IMR-90 (cell line): ENCODE results near the gene ZNF121. TPM values are rescaled to one million over a fixed set of nuclear protein-coding genes. Genes with fewer than 3 reads are reported as not detected.

Experiments used
- ATAC-seq: fragments of 200-7000 bp; cut with Tn5 transposase; 2 replicates; pipeline ENCODE4 v1.9.1; 2020; ENCODE audit warnings: low read depth, mild to moderate bottlenecking, moderate library complexity
- Bru-seq: library from RNA; stranded (reverse); fragments of 400-500 nt; gene quantifications from one replicate; lab custom pipeline; 2021; lab: Mats Ljungman, UMichigan
- BruChase-seq, 2 experiments: library from RNA; stranded (reverse); fragments of 400-500 nt; gene quantifications; one replicate each; lab custom pipeline; 2021; lab: Mats Ljungman, UMichigan
- BruUV-seq: library from RNA; stranded (reverse); fragments of 400-500 nt; replicated peaks from 2 replicates; lab custom pipeline; 2021; lab: Mats Ljungman, UMichigan
- CTCF ChIA-PET: fragments of 300-600 bp; formaldehyde crosslinking; extraction: SDS; loops from one replicate; lab custom pipeline; 2021; ENCODE audit warnings: antibody characterized with exemption; lab: Yijun Ruan, JAX
- POLR2A ChIA-PET: fragments of 300-600 bp; sonication (Branson Sonifier 250); formaldehyde crosslinking; loops from one replicate; lab custom pipeline; 2022; ENCODE audit warnings: antibody characterized with exemption; ENCODE audit not compliant: unreplicated experiment; lab: Charles Lee
- DNase-seq: peaks from one replicate; pipeline ENCODE4 v3.0.0; 2013
- H2AFZ ChIP-seq: replicated peaks from 2 replicates; pipeline ENCODE3; 2013; ENCODE audit warnings: low read length, mild to moderate bottlenecking; ENCODE audit not compliant: poor library complexity
- H2AK5ac ChIP-seq: 2 replicates; pipeline ENCODE4 v1.6.1; 2013; ENCODE audit warnings: low read depth, low read length, inconsistent platforms
- H2AK9ac ChIP-seq: replicated peaks from 2 replicates; pipeline ENCODE3; 2013; ENCODE audit warnings: mild to moderate bottlenecking, low read depth, low read length, moderate library complexity; ENCODE audit not compliant: poor library complexity
- H2BK120ac ChIP-seq: 2 replicates; pipeline ENCODE4 v1.6.1; 2013; ENCODE audit warnings: low read depth, low read length, inconsistent platforms
- H2BK15ac ChIP-seq: 3 replicates; pipeline ENCODE4 v1.6.1; 2013; ENCODE audit warnings: low read depth, low read length, inconsistent platforms
- H2BK20ac ChIP-seq: 2 replicates; pipeline ENCODE4 v1.6.1; 2013; ENCODE audit warnings: low read depth, mild to moderate bottlenecking, inconsistent platforms, low read length, moderate library complexity
- H2BK5ac ChIP-seq: 2 replicates; pipeline ENCODE4 v1.6.1; 2013; ENCODE audit warnings: mild to moderate bottlenecking, low read depth, low read length, inconsistent platforms; ENCODE audit not compliant: poor library complexity, severe bottlenecking
- H3K14ac ChIP-seq: replicated peaks from 2 replicates; pipeline ENCODE4 v1.6.1; 2013; ENCODE audit warnings: low read depth, low read length, inconsistent platforms
- H3K18ac ChIP-seq: 2 replicates; pipeline ENCODE4 v1.6.1; 2013; ENCODE audit warnings: low read depth, low read length, control low read depth
- H3K23ac ChIP-seq: 2 replicates; pipeline ENCODE4 v1.6.1; 2013; ENCODE audit warnings: low read depth, low read length, inconsistent platforms
- H3K27ac ChIP-seq: 2 replicates; pipeline ENCODE4 v1.5.1; 2013; ENCODE audit warnings: mild to moderate bottlenecking, control low read depth, low read length; ENCODE audit not compliant: insufficient read depth
- H3K27me3 ChIP-seq: 2 replicates; pipeline ENCODE4 v1.6.1; 2013; ENCODE audit warnings: low read length; ENCODE audit not compliant: control insufficient read depth, insufficient read depth
- H3K36me3 ChIP-seq: 2 replicates; pipeline ENCODE4 v1.6.1; 2013; ENCODE audit warnings: low read length, mixed read lengths; ENCODE audit not compliant: control insufficient read depth, insufficient read depth
- H3K4ac ChIP-seq: 2 replicates; pipeline ENCODE4 v1.6.1; 2013; ENCODE audit warnings: low read depth, low read length, inconsistent platforms
- H3K4me1 ChIP-seq: 2 replicates; pipeline ENCODE4 v1.6.1; 2013; ENCODE audit warnings: low read length, mixed read lengths; ENCODE audit not compliant: control insufficient read depth, insufficient read depth
- H3K4me2 ChIP-seq: 2 replicates; pipeline ENCODE4 v1.6.1; 2013; ENCODE audit warnings: low read depth, mild to moderate bottlenecking, control low read depth, low read length, moderate library complexity
- H3K4me3 ChIP-seq: 2 replicates; pipeline ENCODE4 v1.5.1; 2013; ENCODE audit warnings: low read depth, mild to moderate bottlenecking, control low read depth, low read length, moderate library complexity; ENCODE audit not compliant: insufficient read depth
- H3K56ac ChIP-seq: 2 replicates; pipeline ENCODE4 v1.6.1; 2013; ENCODE audit warnings: low read length, inconsistent platforms; ENCODE audit not compliant: insufficient read depth; ENCODE audit errors: extremely low read depth
- H3K79me1 ChIP-seq, 2 experiments: 2 replicates each; pipeline ENCODE4 v1.6.1; 2013; ENCODE audit warnings: low read length in 2 of 2, inconsistent platforms in 1 of 2, low read depth in 1 of 2
- H3K9ac ChIP-seq: 2 replicates; pipeline ENCODE4 v1.6.1; 2013; ENCODE audit warnings: low read depth, low read length, control low read depth
- H3K9me1 ChIP-seq: 2 replicates; pipeline ENCODE4 v1.6.1; 2013; ENCODE audit warnings: low read length, inconsistent platforms; ENCODE audit not compliant: insufficient read depth
- H3K9me3 ChIP-seq: 2 replicates; pipeline ENCODE4 v1.6.1; 2013; ENCODE audit warnings: low read length; ENCODE audit not compliant: control insufficient read depth, insufficient read depth
- H4K20me1 ChIP-seq: 2 replicates; pipeline ENCODE4 v1.6.1; 2013; ENCODE audit warnings: low read length, inconsistent platforms; ENCODE audit not compliant: insufficient read depth
- H4K5ac ChIP-seq: 2 replicates; pipeline ENCODE4 v1.6.1; 2013; ENCODE audit warnings: mild to moderate bottlenecking, low read depth, low read length, control low read depth
- H4K8ac ChIP-seq, 2 experiments: 2 replicates each; pipeline ENCODE4 v1.6.1; 2013; ENCODE audit warnings: low read depth in 2 of 2, low read length in 2 of 2, control low read depth in 1 of 2, inconsistent platforms in 1 of 2
- H4K91ac ChIP-seq: 2 replicates; pipeline ENCODE4 v1.6.1; 2013; ENCODE audit warnings: low read depth, low read length, inconsistent platforms; ENCODE audit not compliant: insufficient read depth
- BHLHE40 ChIP-seq: fragments of 150-350 bp; IDR thresholded peaks from 2 replicates; pipeline ENCODE4 v1.6.1; 2016; ENCODE audit warnings: mild to moderate bottlenecking, low read depth, low read length
- CEBPB ChIP-seq: IDR thresholded peaks from 2 replicates; pipeline ENCODE4 v1.6.1; 2012; ENCODE audit warnings: low read depth, low read length, improper control_type of control experiment
- CHD1 ChIP-seq: IDR thresholded peaks from 2 replicates; pipeline ENCODE4 v1.6.1; 2012; ENCODE audit warnings: low read depth, low read length, improper control_type of control experiment
- FOS ChIP-seq: fragments of 150-350 bp; IDR thresholded peaks from 2 replicates; pipeline ENCODE4 v1.6.1; 2016; ENCODE audit warnings: low read depth, low read length
- MAZ ChIP-seq: IDR thresholded peaks from 2 replicates; pipeline ENCODE4 v1.6.1; 2012; ENCODE audit warnings: low read depth, mild to moderate bottlenecking, low read length, improper control_type of control experiment, moderate library complexity, borderline replicate concordance
- MXI1 ChIP-seq: IDR thresholded peaks from 2 replicates; pipeline ENCODE4 v1.6.1; 2012; ENCODE audit warnings: low read depth, mild to moderate bottlenecking, low read length, moderate library complexity, borderline replicate concordance
- NFE2L2 ChIP-seq: fragments of 150-350 bp; IDR thresholded peaks from 2 replicates; pipeline ENCODE4 v1.6.1; 2016; ENCODE audit warnings: low read depth, mild to moderate bottlenecking, low read length
- POLR2A ChIP-seq: IDR thresholded peaks from 2 replicates; pipeline ENCODE4 v1.6.1; 2012; ENCODE audit warnings: mild to moderate bottlenecking, low read depth, low read length
- RAD21 ChIP-seq: IDR thresholded peaks from 2 replicates; pipeline ENCODE4 v1.6.1; 2012; ENCODE audit warnings: low read length, improper control_type of control experiment
- RCOR1 ChIP-seq: IDR thresholded peaks from 2 replicates; pipeline ENCODE4 v1.6.1; 2012; ENCODE audit warnings: mild to moderate bottlenecking, low read length, improper control_type of control experiment; ENCODE audit not compliant: insufficient replicate concordance
- RFX5 ChIP-seq: IDR thresholded peaks from 2 replicates; pipeline ENCODE4 v1.8.0; 2012; ENCODE audit warnings: low read depth, mild to moderate bottlenecking, low read length, moderate library complexity
- SMC3 ChIP-seq: fragments of 150-350 bp; IDR thresholded peaks from 2 replicates; pipeline ENCODE4 v1.6.1; 2016; ENCODE audit warnings: low read depth, mild to moderate bottlenecking, antibody characterized with exemption, low read length, moderate library complexity
- WGBS, 2 experiments: methylation state at CpG; one replicate each; pipeline versions ENCODE4 v1.1.5 to v1.1.7; 2013; ENCODE audit warnings: missing lambda C conversion rate in 2 of 2; ENCODE audit not compliant: insufficient read length in 1 of 2; ENCODE audit errors: extremely low coverage in 2 of 2; 5-methylcytosine and 5-hydroxymethylcytosine counted together
- dilution Hi-C: fragments of 300-500 bp; cut with HindIII; formaldehyde crosslinking; loops from one replicate; pipeline ENCODE4 v1.14.3; 2018; ENCODE audit warnings: low sequenced_read_pairs; ENCODE audit not compliant: unreplicated experiment
- in situ Hi-C: fragments of 300-500 bp; cut with MboI; formaldehyde crosslinking; loops from 3 replicates; pipeline ENCODE4 v1.14.3; 2019; ENCODE audit warnings: low sequenced_read_pairs, inconsistent platforms, mixed read lengths
- intact Hi-C: fragments of 100-400 bp; cut with micrococcal nuclease; formaldehyde crosslinking; loops from 2 replicates; pipeline ENCODE4 v1.10.0; 2022
- long read RNA-seq: library from polyadenylated mRNA; unstranded; transcript quantifications from one replicate; pipeline ENCODE4 v2.0.0, GENCODE V29; 2021; ENCODE audit not compliant: unreplicated experiment
- polyA plus RNA-seq, 3 experiments: library from polyadenylated mRNA; depleted of rRNA; stranded (reverse); fragments of >200 nt; gene quantifications; 2 replicates each; pipeline ENCODE4 v1.2.3, GENCODE V29; 2012; ENCODE audit warnings: low replicate concordance in 1 of 3
- total RNA-seq: library from RNA; depleted of rRNA; stranded (reverse); fragments of >200 nt; gene quantifications from 2 replicates; pipeline ENCODE4 v1.2.3, GENCODE V29; 2012; rRNA removed
- TF ChIP-seq, protein P1 (sequence below): fragments of 150-350 bp; IDR thresholded peaks from 2 replicates; pipeline ENCODE4 v1.6.1; 2016; ENCODE audit warnings: low read depth, mild to moderate bottlenecking, low read length, moderate library complexity, borderline replicate concordance
- TF ChIP-seq, protein P2 (sequence below): fragments of 150-350 bp; IDR thresholded peaks from 2 replicates; pipeline ENCODE4 v1.6.1; 2017; ENCODE audit warnings: mild to moderate bottlenecking, antibody characterized with exemption, low read length, low read depth

Gene ZNF121
- total RNA-seq (62.9 and 83.6 TPM in 2 replicates), polyA plus RNA-seq (2012; rRNA removed) (2.0 and 3.1 TPM in 2 replicates), Bru-seq, nascent RNA (percentile 94 among the genes with signal in this experiment), BruChase-seq, experiment 1, labeled RNA remaining after a 6-hour chase (percentile 93 among the genes with signal in this experiment), BruChase-seq, experiment 2, labeled RNA remaining after a 2-hour chase (percentile 98 among the genes with signal in this experiment)
- polyA plus RNA-seq (2012; cell fraction: cytosol; rRNA removed) = 0.18 and 0.48 TPM in 2 replicates
- 0.69 and 5.7 TPM in 2 replicates for polyA plus RNA-seq (2012; cell fraction: nucleus; rRNA removed; ENCODE audit: low replicate concordance)
- long read RNA-seq, partial matches to known transcripts = 1 of 8 reads
- long read RNA-seq, other reads (novel, unspliced or antisense) = 6 of 8 reads

DNA sequence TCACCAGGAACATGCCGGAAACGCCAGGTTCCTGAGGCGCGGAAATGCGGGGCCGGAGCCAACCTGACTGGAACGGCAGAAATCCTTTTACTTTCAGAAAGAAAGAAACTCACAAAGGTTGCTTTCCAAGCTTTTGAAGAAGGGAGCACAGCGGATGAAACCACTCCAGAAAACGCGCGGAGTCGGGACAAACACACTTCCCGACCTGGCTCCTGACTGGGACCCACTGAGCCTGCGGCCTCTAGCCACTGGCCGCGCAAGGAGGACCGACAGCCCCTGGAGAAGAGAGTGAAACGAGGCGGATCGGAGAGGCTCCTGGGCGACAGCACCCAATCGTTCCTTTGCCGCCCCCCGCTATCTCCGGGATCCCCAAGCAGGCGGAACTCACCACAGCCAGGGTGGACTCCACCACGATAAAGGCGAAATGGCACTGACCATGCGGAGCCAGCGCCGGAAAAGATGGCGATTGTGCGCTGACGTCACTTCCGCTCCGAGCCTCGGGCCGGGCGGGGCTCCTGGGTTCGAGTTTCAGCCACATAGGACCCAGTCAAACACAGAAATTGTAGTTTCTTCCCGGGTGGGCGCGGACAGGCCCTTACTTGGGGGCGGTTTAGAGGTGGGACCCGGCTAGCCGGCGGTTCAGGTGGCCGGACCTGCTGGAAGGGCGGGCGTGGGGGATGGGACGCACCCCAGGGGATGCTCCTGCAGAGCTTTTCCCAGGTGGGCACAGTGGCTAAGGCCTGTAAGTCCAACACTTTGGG, at the start of gene ZNF121:
ZNF121 (minus strand) TSS at position 432 of the 761 bp plus-strand sequence. CDS start 16,407 bp downstream, outside the sequence.
- ChIA-PET CTCF (interaction anchor here (0.9 kb wide), 1 partner anchor 211 kb away, joined by 4 read pairs; no protein-coding TSS in a partner anchor), POLR2A (no interaction called here)
- Histone ChIP-seq H3K27ac (peak within 1 kb of the TSS; percentile 97), H3K36me3 (peaks cover 11% of the 10 kb centered on the region), H4K20me1 (peaks cover 17% of the 10 kb centered on the region), H3K9me3 (peaks cover 6% of the 10 kb centered on the region; the same call in 1 of the 2 replicates), H2AK5ac (peak within 1 kb of the TSS; percentile 88), H3K4me3 (peak within 1 kb of the TSS; percentile 96), H3K23ac (peak within 1 kb of the TSS; percentile 81; the same call in 1 of the 2 replicates), H2AK9ac (peak within 1 kb of the TSS; percentile 91), H2BK5ac (peak within 1 kb of the TSS; percentile 82), H4K5ac (peak within 1 kb of the TSS; percentile 87), H2AFZ (peak within 1 kb of the TSS; percentile 100), H3K9me1 (no peaks in the 10 kb centered on the region), H3K4me1 (no peaks in the 10 kb centered on the region), H3K4me2 (peak within 1 kb of the TSS; percentile 97), H4K91ac (peak within 1 kb of the TSS; percentile 89), H2BK20ac (no peak within 1 kb of the TSS), H2BK15ac (peak within 1 kb of the TSS; percentile 65; the same call in 1 of the 3 replicates), H3K79me1 (peaks cover 4 to 6% of the 10 kb centered on the region in 2 experiments; a peak in 3 of 4 replicates), H4K8ac (peak within 1 kb of the TSS; percentile 96 to 100), H2BK120ac (peak within 1 kb of the TSS; percentile 75), H3K18ac (0 out of 2 replicates have a peak within 1 kb of the TSS, but pooled peaks have one; percentile 63), H3K56ac (peak within 1 kb of the TSS; percentile 91), H3K9ac (peak within 1 kb of the TSS; percentile 95), H3K14ac (peak within 1 kb of the TSS; percentile 93), H3K4ac (peak within 1 kb of the TSS; percentile 91), H3K27me3 (no peaks in the 10 kb centered on the region; the same call in 1 of the 2 replicates)
- peak; percentile 93 for ATAC-seq
- WGBS, 2 experiments = 1% methylated on average over 21 of the region's 51 CpGs; no CpG with 5 or more reads in 1 of the 2 experiments
- dilution Hi-C loops = no loop called here
- in situ Hi-C loops = no loop called here
- BruUV-seq = TSS peak; percentile 85
- intact Hi-C loops = loop anchor here (2.0 to 10.0 kb wide), 4 partner anchors 147 to 447 kb away; partner anchors contain the start of gene ZNF266
- peak; percentile 73 for DNase-seq
- TF ChIP-seq, protein P1, sequence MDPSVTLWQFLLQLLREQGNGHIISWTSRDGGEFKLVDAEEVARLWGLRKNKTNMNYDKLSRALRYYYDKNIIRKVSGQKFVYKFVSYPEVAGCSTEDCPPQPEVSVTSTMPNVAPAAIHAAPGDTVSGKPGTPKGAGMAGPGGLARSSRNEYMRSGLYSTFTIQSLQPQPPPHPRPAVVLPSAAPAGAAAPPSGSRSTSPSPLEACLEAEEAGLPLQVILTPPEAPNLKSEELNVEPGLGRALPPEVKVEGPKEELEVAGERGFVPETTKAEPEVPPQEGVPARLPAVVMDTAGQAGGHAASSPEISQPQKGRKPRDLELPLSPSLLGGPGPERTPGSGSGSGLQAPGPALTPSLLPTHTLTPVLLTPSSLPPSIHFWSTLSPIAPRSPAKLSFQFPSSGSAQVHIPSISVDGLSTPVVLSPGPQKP = no peak
- TF ChIP-seq MXI1 (peak; percentile 95; the same call in 1 of the 2 replicates), CHD1 (no peak), RAD21 (no peak), RFX5 (no peak), FOS (no peak), NFE2L2 (no peak), RCOR1 (no peak), CEBPB (no peak), BHLHE40 (no peak), POLR2A (peak; percentile 89), MAZ (peak; percentile 85; the same call in 1 of the 2 replicates), SMC3 (no peak)
- TF ChIP-seq, protein P2, sequence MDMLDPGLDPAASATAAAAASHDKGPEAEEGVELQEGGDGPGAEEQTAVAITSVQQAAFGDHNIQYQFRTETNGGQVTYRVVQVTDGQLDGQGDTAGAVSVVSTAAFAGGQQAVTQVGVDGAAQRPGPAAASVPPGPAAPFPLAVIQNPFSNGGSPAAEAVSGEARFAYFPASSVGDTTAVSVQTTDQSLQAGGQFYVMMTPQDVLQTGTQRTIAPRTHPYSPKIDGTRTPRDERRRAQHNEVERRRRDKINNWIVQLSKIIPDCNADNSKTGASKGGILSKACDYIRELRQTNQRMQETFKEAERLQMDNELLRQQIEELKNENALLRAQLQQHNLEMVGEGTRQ = no peak
